NCI-H524 treated with DMSO at 0.1 percent for 48 hours (cell line): ENCODE data around the gene IMPG1.

ENCODE experiments used
- DNase-seq: peaks from one replicate; lab custom pipeline; 2025; lab: John Stamatoyannopoulos, UW

The IMPG1 gene, protein sequence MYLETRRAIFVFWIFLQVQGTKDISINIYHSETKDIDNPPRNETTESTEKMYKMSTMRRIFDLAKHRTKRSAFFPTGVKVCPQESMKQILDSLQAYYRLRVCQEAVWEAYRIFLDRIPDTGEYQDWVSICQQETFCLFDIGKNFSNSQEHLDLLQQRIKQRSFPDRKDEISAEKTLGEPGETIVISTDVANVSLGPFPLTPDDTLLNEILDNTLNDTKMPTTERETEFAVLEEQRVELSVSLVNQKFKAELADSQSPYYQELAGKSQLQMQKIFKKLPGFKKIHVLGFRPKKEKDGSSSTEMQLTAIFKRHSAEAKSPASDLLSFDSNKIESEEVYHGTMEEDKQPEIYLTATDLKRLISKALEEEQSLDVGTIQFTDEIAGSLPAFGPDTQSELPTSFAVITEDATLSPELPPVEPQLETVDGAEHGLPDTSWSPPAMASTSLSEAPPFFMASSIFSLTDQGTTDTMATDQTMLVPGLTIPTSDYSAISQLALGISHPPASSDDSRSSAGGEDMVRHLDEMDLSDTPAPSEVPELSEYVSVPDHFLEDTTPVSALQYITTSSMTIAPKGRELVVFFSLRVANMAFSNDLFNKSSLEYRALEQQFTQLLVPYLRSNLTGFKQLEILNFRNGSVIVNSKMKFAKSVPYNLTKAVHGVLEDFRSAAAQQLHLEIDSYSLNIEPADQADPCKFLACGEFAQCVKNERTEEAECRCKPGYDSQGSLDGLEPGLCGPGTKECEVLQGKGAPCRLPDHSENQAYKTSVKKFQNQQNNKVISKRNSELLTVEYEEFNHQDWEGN

GRCh38 chr6:76072562-76072961 lies at the start of gene IMPG1:
Gene IMPG1 (minus strand): TSS chr6:76072662. CDS start chr6:76072488, 174 bp downstream.
- peak; percentile 28 for DNase-seq

DNA sequence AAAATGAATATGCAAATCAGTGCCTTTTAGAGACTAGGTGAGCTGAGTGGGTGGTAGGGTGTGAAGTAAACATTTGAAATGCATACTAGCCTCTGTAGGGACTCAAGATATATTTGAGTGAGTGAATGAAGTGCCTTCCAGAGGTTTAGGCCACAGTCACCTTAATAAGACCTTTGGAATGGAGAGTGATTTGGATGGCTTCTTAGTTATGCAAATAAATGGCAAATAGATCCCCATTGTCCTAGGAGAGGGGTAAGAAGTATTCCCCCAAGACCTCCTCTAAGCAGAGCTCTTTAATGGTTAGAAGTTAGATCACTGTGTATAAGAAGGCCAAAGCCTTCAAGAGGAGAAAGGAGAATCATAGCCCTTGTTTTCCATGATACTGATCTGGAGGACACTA lies 47.8 kb upstream of the IMPG1 start:
- DNase-seq = no peak

GRCh38 chr6:76073281-76073680 lies 819 bp upstream of the IMPG1 start:
- DNase-seq = no peak

DNA sequence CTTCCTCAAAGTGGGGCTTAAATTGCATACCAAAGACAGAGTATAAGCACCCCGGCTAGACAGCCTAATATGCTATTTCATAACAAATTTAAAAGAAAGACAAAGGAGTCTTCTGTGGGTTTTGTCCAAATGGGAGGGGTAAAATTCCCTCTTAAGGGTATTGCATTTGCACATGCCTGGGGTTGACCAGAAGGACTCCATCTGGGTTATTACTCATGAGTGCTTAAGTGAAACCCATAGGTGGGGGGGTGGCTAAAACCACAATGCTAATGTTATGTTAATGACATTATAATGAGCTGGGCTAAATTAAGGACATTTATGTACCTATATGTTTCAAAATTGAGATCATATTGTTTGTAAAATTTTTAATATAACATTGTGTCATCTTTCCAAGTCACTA lies 15.0 kb downstream of the IMPG1 start:
- DNase-seq = no peak

DNA sequence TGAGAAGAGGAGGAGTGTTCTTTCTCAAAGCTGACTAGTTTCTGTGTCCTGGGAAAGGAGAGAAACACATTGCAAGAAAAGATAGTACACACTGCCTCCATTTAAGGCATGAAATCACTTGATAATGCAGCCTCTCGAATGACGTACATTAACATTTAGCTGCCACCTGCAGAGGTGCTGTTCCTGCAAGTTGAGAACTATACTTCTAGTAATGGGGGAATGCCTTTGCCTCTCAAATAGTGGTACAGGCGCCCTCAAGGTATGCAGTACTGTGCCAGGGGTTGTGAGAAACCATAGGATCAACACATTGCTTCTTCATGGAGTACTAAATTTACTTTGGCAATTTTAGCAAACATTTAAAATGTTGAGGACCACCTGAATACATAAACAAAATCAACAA lies 20.1 kb downstream of the IMPG1 start:
- DNase-seq = no peak

- no peak for DNase-seq
Observed at GRCh38 chr6:76043690-76044089, 28.8 kb downstream of the IMPG1 start.

GRCh38 chr6:76035713-76036112 lies 36.7 kb downstream of the IMPG1 start:
- no peak for DNase-seq

DNA sequence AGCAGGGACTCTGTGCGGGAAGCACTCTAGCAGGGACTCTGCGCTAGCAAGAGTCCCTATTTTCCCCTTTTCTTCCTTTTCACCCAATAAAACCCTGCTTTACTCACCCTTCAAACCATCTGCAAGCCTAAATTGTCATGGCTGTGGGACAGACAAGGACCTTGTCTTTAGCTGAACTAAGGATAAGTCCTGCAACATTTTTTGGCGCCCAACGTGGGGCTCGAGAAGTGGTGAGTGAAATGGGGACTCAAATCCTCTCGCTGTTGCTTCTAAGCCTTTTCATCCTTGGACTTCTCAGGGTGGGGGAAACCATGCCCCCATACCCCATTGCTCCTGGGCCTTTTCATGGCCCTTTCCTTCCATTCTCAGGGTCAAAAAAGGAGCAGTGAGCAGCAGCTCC lies 46.4 kb downstream of the IMPG1 start:
- DNase-seq = no peak

- DNase-seq = no peak
Observed at GRCh38 chr6:76014626-76015530, 57.6 kb downstream of the IMPG1 start.

- no peak for DNase-seq
Observed at GRCh38 chr6:76004202-76004601, 68.3 kb downstream of the IMPG1 start.

DNA sequence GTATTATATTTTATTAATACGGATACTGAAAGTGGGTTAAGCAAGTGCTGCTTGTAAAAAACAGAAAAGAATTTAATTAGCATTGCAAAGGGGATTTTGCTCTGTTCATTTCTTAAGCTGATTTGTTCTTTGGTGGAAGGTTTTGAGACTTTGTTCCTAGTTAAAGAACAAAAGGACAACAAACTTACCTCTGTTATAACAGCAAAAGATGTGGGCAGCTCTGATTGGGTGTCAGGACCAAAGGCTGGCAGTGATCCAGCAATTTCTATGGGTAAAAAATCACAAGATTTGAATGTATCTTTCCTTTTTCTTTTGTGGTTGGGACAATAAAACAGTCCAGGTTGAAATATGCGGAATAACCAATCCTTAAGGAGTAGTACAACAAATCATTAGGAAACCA lies 68.8 kb downstream of the IMPG1 start:
- no peak for DNase-seq

GRCh38 chr6:76003113-76003512 lies 69.3 kb downstream of the IMPG1 start:
- DNase-seq = no peak

DNA sequence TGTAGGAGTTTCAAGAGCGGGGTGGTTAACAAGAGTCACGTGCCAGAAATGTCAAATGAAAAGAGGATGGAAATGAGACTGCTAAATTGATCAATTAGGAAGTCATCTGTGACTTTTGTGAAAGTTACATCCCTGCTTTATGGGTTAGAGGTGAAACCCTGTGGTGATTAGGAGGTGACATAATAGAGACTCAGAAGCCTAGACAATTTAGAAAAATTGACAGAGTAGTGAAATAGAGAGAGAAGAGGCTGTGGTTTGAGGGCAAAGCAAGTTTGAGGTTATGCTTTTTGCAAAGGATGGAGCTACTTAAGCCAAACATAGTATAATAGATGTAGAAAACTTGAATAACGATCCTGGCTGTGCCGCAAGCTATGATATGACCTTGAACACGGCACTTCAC lies 71.8 kb downstream of the IMPG1 start:
- no peak for DNase-seq

GRCh38 chr6:75997696-75998095 lies 74.8 kb downstream of the IMPG1 start:
- no peak for DNase-seq

- DNase-seq = no peak
Observed at GRCh38 chr6:75993236-75994162, 79.0 kb downstream of the IMPG1 start.

DNA sequence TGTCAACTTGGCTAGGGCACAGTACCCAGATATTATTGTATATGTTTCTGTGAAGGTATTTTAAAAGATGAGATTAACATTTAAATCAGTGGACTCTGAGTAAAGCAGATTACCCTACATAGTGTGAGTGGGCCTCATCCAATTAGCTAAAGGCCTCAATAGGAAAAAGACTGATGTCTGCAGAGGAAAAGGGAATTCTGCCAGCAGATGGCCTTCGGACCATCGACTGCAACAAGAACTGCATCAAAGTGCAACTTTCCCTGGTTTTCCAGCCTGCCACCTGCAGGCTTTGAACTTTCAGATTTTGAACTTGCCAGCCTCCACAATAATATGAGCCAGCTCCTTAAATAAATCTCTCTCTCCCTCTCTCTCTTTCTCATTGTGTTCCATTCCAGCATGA lies 80.5 kb downstream of the IMPG1 start:
- no peak for DNase-seq

- DNase-seq = no peak
Observed at GRCh38 chr6:75986935-75987334, 85.5 kb downstream of the IMPG1 start.

DNA sequence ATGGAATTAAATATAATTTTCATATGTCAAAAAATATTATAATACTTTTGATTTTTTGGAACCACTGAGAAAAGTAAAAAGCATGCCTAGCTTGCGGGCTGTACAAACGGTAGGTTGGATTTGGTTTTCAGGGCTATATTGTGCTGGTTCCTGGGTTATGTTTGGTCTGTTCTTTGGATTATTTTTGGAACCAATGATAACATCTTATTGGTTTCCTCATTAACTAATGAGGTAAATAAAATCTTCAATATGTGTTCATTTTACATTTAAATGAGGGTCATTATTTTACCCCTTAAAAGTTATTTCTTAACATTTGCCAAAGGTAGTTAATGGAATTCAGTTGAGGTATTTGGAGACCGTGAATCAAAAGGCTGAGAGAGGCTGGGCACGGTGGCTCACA lies 96.6 kb downstream of the IMPG1 start:
- no peak for DNase-seq

- no peak for DNase-seq
Observed at GRCh38 chr6:75970093-75970492, 102.4 kb downstream of the IMPG1 start.

DNA sequence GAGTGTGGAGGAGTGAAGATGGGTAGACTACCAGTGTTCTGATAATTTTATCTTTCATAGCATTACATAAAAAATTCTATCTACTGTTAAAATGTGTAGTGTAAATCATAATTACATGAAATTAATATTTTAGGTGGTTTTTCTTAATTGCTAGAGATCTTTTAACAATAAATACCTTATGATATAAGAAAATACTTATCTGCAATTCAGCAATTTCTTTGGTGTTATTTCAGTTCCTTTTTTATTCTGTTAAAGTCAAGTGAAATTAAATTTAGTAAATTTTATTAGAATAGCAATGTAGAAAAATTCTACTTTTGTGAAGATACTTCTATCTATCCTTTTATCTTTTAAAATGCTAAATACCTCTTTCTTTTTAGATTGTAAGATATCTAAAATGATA lies 104.3 kb downstream of the IMPG1 start:
- no peak for DNase-seq

- no peak for DNase-seq
Observed at GRCh38 chr6:75963569-75963968, 108.9 kb downstream of the IMPG1 start.
